Tibial nerve (tissue), 4 donors: ENCODE results near the gene RPS6KA2.

ENCODE experiments used
- CTCF ChIP-seq, 5 experiments: fragments of 200-600 bp in 3 of 5; fragments of 450-650 bp in 2 of 5; sonication (generic) in 3 of 5; IDR thresholded peaks; one replicate each; pipeline ENCODE4 v1.5.1; 2016 to 2019; ENCODE audit warnings: antibody characterized with exemption in 5 of 5, mild to moderate bottlenecking in 3 of 5, moderate library complexity in 2 of 5
- EP300 ChIP-seq, 2 donors: sonication (generic); formaldehyde crosslinking; IDR thresholded peaks; one replicate each; pipeline ENCODE4 v1.6.1; 2017; ENCODE audit warnings: antibody characterized with exemption in 2 of 2, mild to moderate bottlenecking in 1 of 2

- no peak for TF ChIP-seq EP300 (IDR thresholded peaks at IDR 0.05)
- no peak for TF ChIP-seq CTCF (IDR thresholded peaks at IDR 0.05)
Measured at GRCh38 chr6:166365806-166366205, 261.2 kb downstream of the RPS6KA2 start.
